ENCODE data around the gene NOS1AP.

Gene NOS1AP

DNA sequence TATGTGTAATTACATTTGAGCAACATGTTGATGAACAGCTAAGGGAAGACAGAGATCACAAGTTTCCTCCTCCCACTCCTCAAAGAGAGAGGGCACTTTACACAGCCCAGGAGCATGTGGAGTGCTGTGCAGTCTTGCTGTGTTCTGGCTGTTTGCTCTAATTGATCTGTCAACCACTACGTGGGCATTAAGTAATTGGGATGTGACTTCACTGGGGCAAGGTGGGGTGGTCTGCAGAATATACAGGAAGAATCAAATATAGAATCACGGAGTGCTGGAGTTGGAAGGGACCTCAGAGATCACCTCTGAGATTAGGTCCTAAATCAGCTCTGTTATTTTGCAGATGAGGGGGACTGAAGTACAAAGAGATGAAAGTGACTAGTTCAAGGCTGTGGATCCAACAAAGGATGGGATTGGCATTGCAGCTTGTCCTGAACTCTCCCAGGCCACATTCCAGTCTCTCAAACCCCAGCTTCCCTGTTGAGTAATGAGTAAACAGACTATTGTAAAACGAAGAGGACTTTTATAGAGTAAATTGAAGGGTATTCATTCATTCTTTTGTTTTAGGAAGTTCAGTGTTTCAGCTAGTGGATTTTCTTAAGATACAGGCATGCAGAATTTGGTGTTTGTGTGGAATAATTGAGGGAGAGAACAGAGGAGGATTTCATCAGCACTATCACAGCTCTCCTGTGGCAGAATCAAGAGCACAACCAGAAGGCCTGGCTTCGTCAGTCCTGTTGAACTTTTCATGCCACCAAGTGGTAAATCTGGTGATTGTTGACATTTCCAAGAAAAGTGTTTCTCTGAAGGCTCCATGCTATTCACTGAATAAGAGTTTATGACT is 22.4 kb downstream of the NOS1AP start:
- no peak for DNase-seq

GRCh38 chr1:162093095-162093494 is 23.6 kb downstream of the NOS1AP start:
- DNase-seq = no peak

DNA sequence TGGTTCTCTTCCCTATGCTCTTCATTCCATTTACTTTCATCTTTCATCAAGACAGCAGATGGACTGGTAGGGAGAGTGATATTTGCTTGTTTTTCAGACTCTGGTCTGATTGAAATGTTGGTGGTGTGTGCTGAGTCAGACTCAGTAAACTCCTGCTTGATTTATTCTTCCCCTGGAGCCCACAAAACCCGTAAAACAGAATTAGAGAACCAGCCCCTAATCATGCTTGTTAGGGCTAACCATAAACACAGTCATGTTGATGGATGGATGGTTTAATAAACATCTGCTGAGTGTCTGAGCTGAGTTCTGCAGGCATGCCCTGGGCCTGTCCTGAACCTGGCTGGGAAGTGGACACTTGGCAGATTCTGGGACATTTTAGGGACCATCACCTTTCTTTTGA is 24.8 kb downstream of the NOS1AP start:
- no peak for DNase-seq

DNA sequence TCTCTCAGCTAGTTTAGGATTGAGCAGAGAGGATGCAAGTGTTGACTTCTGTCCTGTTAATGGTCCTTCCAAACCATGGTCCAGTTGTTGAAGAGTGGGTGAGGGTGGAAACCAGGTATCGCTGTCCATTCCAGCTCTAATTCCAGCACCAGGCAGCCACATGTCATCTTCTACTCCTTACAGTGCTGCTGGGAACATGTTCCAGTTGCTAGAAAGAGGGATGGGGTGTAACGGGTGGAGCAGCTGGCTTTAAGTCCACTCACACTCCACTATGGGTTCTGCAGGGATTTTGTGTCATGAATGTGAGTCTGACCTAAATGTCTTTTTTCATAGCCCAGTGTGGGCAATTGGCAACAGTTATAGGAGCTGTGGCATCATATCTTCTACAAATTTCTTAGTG is 25.2 kb downstream of the NOS1AP start:
- no peak for DNase-seq

DNA sequence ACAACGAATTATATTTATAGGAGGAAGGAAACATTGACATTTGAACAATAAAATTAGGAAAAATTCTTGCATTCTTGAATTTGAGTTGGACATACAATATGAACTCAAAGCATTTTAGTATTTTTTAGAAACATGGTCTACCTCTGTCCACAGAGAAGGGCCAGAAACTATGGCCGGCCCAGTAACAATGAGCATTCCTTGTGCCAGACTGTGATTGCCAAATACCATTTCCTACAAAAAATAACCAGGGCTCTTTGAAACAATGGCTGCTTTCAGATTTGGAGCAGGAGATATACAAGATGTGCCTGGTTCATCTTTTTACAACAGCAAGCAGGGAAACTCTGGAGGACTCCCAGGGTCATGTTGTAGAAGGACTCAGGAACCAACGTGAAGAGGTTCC is 38.4 kb downstream of the NOS1AP start:
- no peak for DNase-seq

GRCh38 chr1:162108426-162108825 is 38.9 kb downstream of the NOS1AP start:
- no peak for DNase-seq

GRCh38 chr1:162110910-162111309 is 41.4 kb downstream of the NOS1AP start:
- no peak for DNase-seq

- DNase-seq = no peak
These were observed 42.1 kb downstream of the NOS1AP start for GRCh38 chr1:162111572-162111971.

DNA sequence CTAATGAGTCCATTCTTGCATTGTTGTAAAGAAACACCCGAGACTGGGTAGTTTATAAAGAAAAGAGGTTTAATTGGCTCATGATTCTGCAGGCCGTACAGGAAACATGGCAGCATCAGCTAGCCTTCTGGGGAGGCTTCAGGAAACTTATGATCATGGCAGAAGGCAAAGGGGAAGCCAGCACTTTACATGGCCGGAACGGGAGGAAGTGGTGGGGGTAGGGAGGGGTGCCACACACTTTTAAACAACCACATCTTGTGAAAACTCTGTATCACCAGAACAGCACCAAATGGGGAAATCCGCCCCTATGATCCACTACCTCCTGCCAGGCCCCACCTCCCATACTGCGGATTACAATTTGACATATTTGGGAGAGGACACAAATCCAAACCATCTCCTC is 43.9 kb downstream of the NOS1AP start:
- no peak for DNase-seq

DNA sequence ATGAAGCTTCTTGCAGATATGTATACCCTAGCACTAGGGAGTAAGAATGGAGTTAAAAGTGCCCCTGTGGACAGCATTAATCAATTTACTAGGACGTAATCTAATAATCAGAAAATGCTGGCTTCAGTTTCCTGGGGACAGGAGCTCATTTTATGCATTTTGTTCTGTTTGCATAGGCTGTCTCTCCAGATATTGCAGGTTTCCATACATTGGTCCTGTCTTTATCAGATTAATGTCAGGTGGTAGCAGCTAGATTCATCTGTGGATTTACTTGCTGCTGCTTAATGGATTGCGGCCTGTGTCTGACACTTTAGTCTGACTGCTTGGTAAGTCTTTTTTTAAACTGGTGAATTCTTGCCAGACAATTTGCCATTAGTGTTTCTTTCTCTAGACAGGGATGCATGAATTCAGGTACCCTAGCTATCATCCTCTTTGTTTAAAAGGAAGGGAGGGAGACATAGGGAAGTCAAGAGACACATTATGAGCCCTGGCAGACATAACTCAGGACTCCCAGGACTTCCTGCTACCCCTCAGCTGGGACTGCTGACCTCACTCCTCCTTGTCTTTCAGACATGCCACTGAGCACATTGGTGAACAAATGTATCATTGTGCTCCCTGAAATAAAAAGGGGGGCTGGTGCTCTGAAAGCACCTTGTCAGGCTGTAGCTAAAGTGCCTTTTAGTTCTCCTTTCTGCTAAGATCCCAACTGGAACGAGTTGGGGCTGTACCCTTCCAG is 47.7 kb downstream of the NOS1AP start:
- DNase-seq = no peak

GRCh38 chr1:162118063-162118462 is 48.6 kb downstream of the NOS1AP start:
- DNase-seq = no peak

GRCh38 chr1:162128693-162129356 is 59.3 kb downstream of the NOS1AP start:
- no peak for DNase-seq

DNA sequence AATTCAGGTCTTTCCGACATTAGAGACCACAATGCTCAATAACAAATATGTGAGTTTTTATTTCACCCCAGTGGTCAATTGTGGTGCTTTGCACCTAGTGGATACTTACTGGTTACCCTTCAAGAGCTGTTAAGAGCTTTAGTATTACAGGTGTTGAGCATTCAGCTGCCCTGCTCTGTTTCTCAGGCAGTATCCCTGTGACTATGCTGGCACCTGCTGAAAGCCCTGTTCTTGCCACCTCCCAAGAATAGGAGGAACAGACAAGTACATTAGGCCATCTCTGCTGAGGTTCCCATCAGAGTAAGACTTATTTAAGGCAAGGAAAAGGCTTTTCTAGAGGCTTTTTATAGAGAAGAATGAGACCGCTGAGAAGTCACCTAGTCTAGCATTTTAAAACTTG is 60.8 kb downstream of the NOS1AP start:
- DNase-seq = no peak

- DNase-seq = no peak
These were observed 62.2 kb downstream of the NOS1AP start for GRCh38 chr1:162131400-162132321.

GRCh38 chr1:162133566-162133965 is 64.1 kb downstream of the NOS1AP start:
- DNase-seq = no peak

DNA sequence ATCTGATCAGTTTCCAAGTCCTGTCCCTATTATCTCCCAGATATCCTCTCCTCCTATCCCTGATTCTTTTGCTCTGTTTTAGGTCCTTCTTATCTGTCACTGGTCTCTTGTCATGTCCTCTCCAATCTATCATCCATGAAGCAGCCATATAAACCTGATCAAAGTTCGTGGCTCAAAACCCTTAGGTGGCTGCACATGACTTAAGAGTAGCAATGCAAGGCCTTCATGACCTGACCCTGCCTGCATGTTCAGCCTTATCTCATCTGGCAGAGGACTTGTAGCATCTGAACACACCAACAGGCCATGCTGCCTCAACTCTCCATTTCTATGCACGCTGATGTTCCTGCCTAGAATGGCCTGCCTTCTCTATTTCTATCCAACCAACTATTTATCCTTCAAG is 65.2 kb downstream of the NOS1AP start:
- DNase-seq = no peak

GRCh38 chr1:162135271-162135775 is 65.8 kb downstream of the NOS1AP start:
- DNase-seq = no peak

DNA sequence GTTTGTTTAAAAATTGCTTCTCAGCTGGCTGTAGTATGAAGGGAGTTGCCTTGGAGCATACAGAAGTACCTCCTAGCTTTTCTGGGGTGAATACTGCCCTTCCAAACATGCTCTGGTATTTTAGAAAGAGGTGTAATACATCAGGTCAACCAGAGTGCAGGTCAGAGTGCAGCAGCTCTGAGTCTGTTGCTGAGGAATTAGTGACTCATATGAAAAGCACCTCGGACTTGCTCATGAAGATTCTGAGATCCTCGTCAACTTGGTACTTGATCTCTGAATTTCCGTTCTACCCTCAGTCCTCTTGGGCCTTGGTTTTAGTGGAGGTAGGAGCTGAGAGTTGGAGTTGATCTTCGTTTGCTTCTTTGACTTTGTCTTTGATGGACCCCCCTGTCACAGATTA is 67.3 kb downstream of the NOS1AP start:
- DNase-seq = no peak

- DNase-seq = no peak
These were observed 67.9 kb downstream of the NOS1AP start for GRCh38 chr1:162137179-162137960.

GRCh38 chr1:162138112-162138511 is 68.6 kb downstream of the NOS1AP start:
- DNase-seq = no peak

- DNase-seq = no peak
These were observed 69.2 kb downstream of the NOS1AP start for GRCh38 chr1:162138599-162139181.
